SU-DHL-6 (cell line): ENCODE measurements around the gene REELD1.

Source experiments
- H2AFZ ChIP-seq: fragments of 200-600 bp; sonication (generic); 2 replicates; pipeline ENCODE4 v1.6.1; 2014; ENCODE audit warnings: low read depth, mild to moderate bottlenecking, moderate library complexity, mixed read lengths, antibody characterized with exemption, low read length; ENCODE audit not compliant: severe bottlenecking
- H3F3A ChIP-seq: fragments of 200-600 bp; shearing (Covaris generic); 2 replicates; pipeline ENCODE4 v1.6.0; 2016; ENCODE audit warnings: antibody characterized with exemption, mild to moderate bottlenecking; ENCODE audit not compliant: insufficient read depth
- H3K27ac ChIP-seq: fragments of 200-600 bp; sonication (generic); 2 replicates; pipeline ENCODE4 v1.5.1; 2016; ENCODE audit warnings: low read depth, mild to moderate bottlenecking, low read length, moderate library complexity, mixed read lengths
- H3K27me3 ChIP-seq: fragments of 200-600 bp; sonication (generic), shearing (Covaris generic); 2 replicates; pipeline ENCODE4 v1.6.0; 2014; ENCODE audit warnings: mild to moderate bottlenecking, low read length
- H3K36me3 ChIP-seq: fragments of 200-600 bp; sonication (generic); 2 replicates; pipeline ENCODE4 v1.6.1; 2014; ENCODE audit warnings: mild to moderate bottlenecking, low read length, mixed read lengths
- H3K4me2 ChIP-seq: fragments of 300-600, 200-600 bp; shearing (Covaris generic), sonication (generic); 2 replicates; pipeline ENCODE4 v1.6.0; 2014; ENCODE audit warnings: low read length, low read depth, mild to moderate bottlenecking; ENCODE audit not compliant: poor library complexity, severe bottlenecking
- H3K4me3 ChIP-seq: fragments of 200-600 bp; sonication (generic); 2 replicates; pipeline ENCODE4 v1.5.1; 2014; ENCODE audit warnings: antibody characterized with exemption, low read length, mild to moderate bottlenecking, mixed read lengths; ENCODE audit not compliant: insufficient read depth, poor library complexity, severe bottlenecking
- H3K79me2 ChIP-seq: fragments of 200-600 bp; sonication (generic); 2 replicates; pipeline ENCODE4 v1.6.1; 2014; ENCODE audit warnings: mild to moderate bottlenecking, low read length, moderate library complexity; ENCODE audit not compliant: insufficient read depth
- H3K9ac ChIP-seq: fragments of 200-600 bp; sonication (generic); 2 replicates; pipeline ENCODE4 v1.7.0; 2014; ENCODE audit warnings: mild to moderate bottlenecking, low read length
- H3K9me2 ChIP-seq: fragments of 200-600 bp; sonication (generic); replicated peaks from 2 replicates; pipeline ENCODE4 v1.6.1; 2014; ENCODE audit warnings: low read length; ENCODE audit not compliant: insufficient read depth
- H3K9me3 ChIP-seq: fragments of 200-600 bp; sonication (generic); 2 replicates; pipeline ENCODE4 v1.6.1; 2014; ENCODE audit warnings: low read length, mixed read lengths; ENCODE audit not compliant: insufficient read depth
- H4K20me1 ChIP-seq: fragments of 200-600 bp; sonication (generic); 2 replicates; pipeline ENCODE4 v1.6.1; 2014; ENCODE audit warnings: low read depth, mild to moderate bottlenecking, antibody characterized with exemption, low read length, moderate library complexity, mixed read lengths
- EZH2phosphoT487 ChIP-seq: fragments of 200-600 bp; sonication (generic), shearing (Covaris generic); conservative IDR thresholded peaks from 2 replicates; pipeline ENCODE4 v1.6.1; 2018; ENCODE audit warnings: mild to moderate bottlenecking, antibody characterized with exemption, low read length, moderate library complexity, mixed read lengths
- TF ChIP-seq, protein P1 (sequence below): fragments of 200-600 bp; sonication (generic); IDR thresholded peaks from one replicate; pipeline ENCODE4 v1.5.1; 2017; ENCODE audit warnings: antibody characterized with exemption, mild to moderate bottlenecking, low read length, moderate library complexity; ENCODE audit not compliant: insufficient read depth, poor library complexity, severe bottlenecking

Gene REELD1

DNA sequence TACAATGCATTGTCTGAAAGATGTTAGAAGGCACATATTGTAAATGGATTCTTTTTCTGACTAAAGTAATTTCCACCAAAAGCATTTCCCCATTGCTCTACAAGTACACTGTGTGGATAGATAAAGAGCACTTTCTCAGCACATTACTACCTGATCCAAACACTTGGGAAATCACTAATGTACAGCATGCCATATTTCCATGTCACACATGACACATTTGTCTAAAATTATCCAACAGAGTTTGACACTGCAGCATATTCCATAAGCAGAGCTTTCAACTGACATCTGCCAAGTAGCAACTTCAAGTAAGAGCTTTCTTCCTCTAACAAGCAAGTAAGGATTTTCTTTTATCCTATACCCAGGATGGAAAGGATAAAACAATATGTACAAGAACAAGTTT lies 49.5 kb downstream of the REELD1 start:
- no peaks in the 10 kb centered on the region for H3K36me3 ChIP-seq
- TF ChIP-seq, protein P1, sequence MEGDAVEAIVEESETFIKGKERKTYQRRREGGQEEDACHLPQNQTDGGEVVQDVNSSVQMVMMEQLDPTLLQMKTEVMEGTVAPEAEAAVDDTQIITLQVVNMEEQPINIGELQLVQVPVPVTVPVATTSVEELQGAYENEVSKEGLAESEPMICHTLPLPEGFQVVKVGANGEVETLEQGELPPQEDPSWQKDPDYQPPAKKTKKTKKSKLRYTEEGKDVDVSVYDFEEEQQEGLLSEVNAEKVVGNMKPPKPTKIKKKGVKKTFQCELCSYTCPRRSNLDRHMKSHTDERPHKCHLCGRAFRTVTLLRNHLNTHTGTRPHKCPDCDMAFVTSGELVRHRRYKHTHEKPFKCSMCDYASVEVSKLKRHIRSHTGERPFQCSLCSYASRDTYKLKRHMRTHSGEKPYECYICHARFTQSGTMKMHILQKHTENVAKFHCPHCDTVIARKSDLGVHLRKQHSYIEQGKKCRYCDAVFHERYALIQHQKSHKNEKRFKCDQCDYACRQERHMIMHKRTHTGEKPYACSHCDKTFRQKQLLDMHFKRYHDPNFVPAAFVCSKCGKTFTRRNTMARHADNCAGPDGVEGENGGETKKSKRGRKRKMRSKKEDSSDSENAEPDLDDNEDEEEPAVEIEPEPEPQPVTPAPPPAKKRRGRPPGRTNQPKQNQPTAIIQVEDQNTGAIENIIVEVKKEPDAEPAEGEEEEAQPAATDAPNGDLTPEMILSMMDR = no peak
- no peak for TF ChIP-seq EZH2phosphoT487
- no peaks in the 10 kb centered on the region for H3K9me3 ChIP-seq
- no peak overlapping the region for H2AFZ ChIP-seq
- no peak overlapping the region for H3K4me2 ChIP-seq
- H3K4me3 ChIP-seq = no peak overlapping the region
- no peaks in the 10 kb centered on the region for H3K9me2 ChIP-seq
- H3K79me2 ChIP-seq = no peaks in the 10 kb centered on the region
- no peak overlapping the region for H3K27ac ChIP-seq
- no peaks in the 10 kb centered on the region for H3K27me3 ChIP-seq
- no peaks in the 10 kb centered on the region for H3F3A ChIP-seq
- no peaks in the 10 kb centered on the region for H4K20me1 ChIP-seq
- H3K9ac ChIP-seq = no peak overlapping the region

DNA sequence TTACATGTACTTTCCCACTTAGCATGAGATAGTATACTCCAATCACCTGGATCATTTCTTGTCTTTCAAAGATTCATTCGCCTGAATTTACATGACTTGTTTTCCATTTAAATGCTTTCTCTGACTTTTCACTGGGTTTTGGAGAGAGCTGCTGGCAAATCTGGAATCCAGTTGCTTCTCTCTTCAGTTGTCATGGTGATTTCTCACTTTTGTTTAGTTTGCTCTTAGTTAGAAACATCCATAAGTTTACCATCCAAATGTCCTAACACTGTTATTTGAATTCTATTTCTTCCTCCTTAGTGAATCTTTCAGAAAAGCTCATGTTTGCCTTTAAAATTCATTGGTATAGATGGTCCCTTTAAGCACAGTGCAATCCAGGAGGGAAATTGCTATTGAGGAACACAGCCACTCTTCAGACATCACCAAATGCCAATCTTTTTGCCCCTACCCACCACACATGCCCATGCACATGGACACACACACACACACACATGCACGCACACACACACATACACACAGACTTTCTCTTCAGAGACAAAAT lies 51.7 kb downstream of the REELD1 start:
- Histone ChIP-seq H3K4me3 (no peak overlapping the region), H3F3A (no peaks in the 10 kb centered on the region), H3K79me2 (no peaks in the 10 kb centered on the region), H3K36me3 (no peaks in the 10 kb centered on the region), H3K27me3 (no peaks in the 10 kb centered on the region), H2AFZ (no peak overlapping the region), H3K9me2 (no peaks in the 10 kb centered on the region), H3K9me3 (no peaks in the 10 kb centered on the region), H4K20me1 (no peaks in the 10 kb centered on the region), H3K9ac (no peak overlapping the region), H3K27ac (no peak overlapping the region), H3K4me2 (no peak overlapping the region)
- TF ChIP-seq, protein P1 = no peak
- TF ChIP-seq EZH2phosphoT487 = no peak

DNA sequence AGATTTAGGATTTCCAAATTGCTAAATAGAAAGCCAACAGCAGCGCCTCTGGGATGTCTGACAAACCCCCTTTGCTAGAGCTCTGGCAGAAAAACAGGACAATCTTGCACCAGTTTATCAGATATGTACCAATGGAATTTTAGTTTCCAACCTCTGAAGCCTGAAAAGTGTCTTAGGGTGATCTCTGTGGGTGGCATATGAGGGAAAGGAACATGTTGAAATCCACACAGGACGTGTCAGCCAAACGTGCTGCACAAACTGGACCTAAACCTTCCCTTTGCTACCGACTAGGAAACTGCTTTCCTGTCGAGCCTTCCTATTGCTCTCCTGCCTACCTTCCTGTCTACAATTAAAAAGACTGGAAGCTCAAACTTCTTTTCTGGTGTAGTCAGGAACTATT lies 53.5 kb downstream of the REELD1 start:
- H3K79me2 ChIP-seq = no peaks in the 10 kb centered on the region
- no peak overlapping the region for H3K4me3 ChIP-seq
- no peaks in the 10 kb centered on the region for H3F3A ChIP-seq
- H3K36me3 ChIP-seq = no peaks in the 10 kb centered on the region
- no peak overlapping the region for H3K27ac ChIP-seq
- no peaks in the 10 kb centered on the region for H3K27me3 ChIP-seq
- H4K20me1 ChIP-seq = no peaks in the 10 kb centered on the region
- H3K9me3 ChIP-seq = no peaks in the 10 kb centered on the region
- TF ChIP-seq, protein P1 = no peak
- no peak overlapping the region for H2AFZ ChIP-seq
- no peaks in the 10 kb centered on the region for H3K9me2 ChIP-seq
- no peak overlapping the region for H3K9ac ChIP-seq
- no peak overlapping the region for H3K4me2 ChIP-seq
